ENCODE results near the gene LUM. TPM values are rescaled to one million over a fixed set of nuclear protein-coding genes. Genes with fewer than 3 reads are reported as not detected.

Gene LUM
- total RNA-seq, 1 experiment from 2014 or later, result not detected

GRCh38 chr12:91119089-91119488, 7.8 kb upstream of the LUM start:
- Histone ChIP-seq H3K27me3 (ENCODE audit: insufficient read depth, low read length) (no peaks in the 10 kb centered on the region), H3K79me1 (ENCODE audit: insufficient read depth, low read depth, low read length, poor library complexity, severe bottlenecking) (no peaks in the 10 kb centered on the region), H2BK20ac (ENCODE audit: low read depth, low read length, poor library complexity, severe bottlenecking) (no peak overlapping the region), H4K5ac (ENCODE audit: insufficient read length, low read depth, low read length) (no peak overlapping the region), H2BK12ac (ENCODE audit: insufficient read length, low read depth, low read length) (no peak overlapping the region), H3K18ac (ENCODE audit: insufficient read length, low read depth, low read length) (no peak overlapping the region), H2AFZ (ENCODE audit: low read length) (no peak overlapping the region), H3K9ac (ENCODE audit: extremely low read depth, insufficient read length, low read length) (no peak overlapping the region), H4K91ac (ENCODE audit: insufficient read length, low read depth, low read length) (no peak overlapping the region), H2BK120ac (ENCODE audit: low read depth, low read length, poor library complexity, severe bottlenecking) (no peak overlapping the region), H2AK5ac (ENCODE audit: insufficient read length, low read length) (no peak overlapping the region), H2BK15ac (ENCODE audit: low read depth, low read length) (no peak overlapping the region), H3K23ac (ENCODE audit: insufficient read length, low read depth, low read length) (no peak overlapping the region), H3K14ac (ENCODE audit: insufficient read depth, low read length) (no peak overlapping the region), H3K23me2 (ENCODE audit: insufficient read length, low read depth, low read length, poor library complexity, severe bottlenecking) (no peaks in the 10 kb centered on the region), H3K4me2 (ENCODE audit: insufficient read depth, insufficient read length, low read length) (no peak overlapping the region), H3K4me1 (ENCODE audit: insufficient read depth, low read length) (no peaks in the 10 kb centered on the region), H4K20me1 (ENCODE audit: control insufficient read depth, insufficient read depth, insufficient read length) (no peaks in the 10 kb centered on the region), H3K4ac (ENCODE audit: low read depth, low read length) (no peak overlapping the region), H3K27ac (ENCODE audit: insufficient read length, low read depth, low read length) (no peak overlapping the region), H3K79me2 (ENCODE audit: insufficient read depth, low read length) (no peaks in the 10 kb centered on the region), H3K56ac (ENCODE audit: insufficient read length, low read depth, low read length) (no peak overlapping the region), H2BK5ac (ENCODE audit: insufficient read length, low read length) (no peak overlapping the region), H4K8ac (replicated peaks; ENCODE audit: insufficient read length, low read depth, low read length) (no peak overlapping the region), H3K9me3 (ENCODE audit: control insufficient read depth, low read depth, low read length) (no peaks in the 10 kb centered on the region), H3T11ph (ENCODE audit: low read length) (no peak overlapping the region)
- Mint-ChIP-seq H3K4me3 (no peak overlapping the region), H3K27me3 (ENCODE audit: low read depth) (no peaks in the 10 kb centered on the region), H3K36me3 (ENCODE audit: insufficient read depth in 1 of 3, low read depth in 3 of 3) (no peaks in the 10 kb centered on the region), H3K27ac (no peak overlapping the region), H3K9me3 (no peaks in the 10 kb centered on the region), H3K4me1 (no peaks in the 10 kb centered on the region)
- no CpG with 5 or more reads among the region's 1 CpG for WGBS (ENCODE audit: extremely low coverage, insufficient read length, low lambda C conversion rate)
- no peak for DNase-seq
- TF ChIP-seq CTCF (conservative IDR thresholded peaks at IDR 0.05), result no peak

Data from H9 (cell line).